Measurements from ENCODE around the gene EXOSC5.

GRCh38 chr19:41392775-41393174 lies 4.4 kb downstream of the EXOSC5 start:
- TF ChIP-seq KLF16 (CRISPR knock-in tag; IDR thresholded peaks at IDR 0.05) (no peak), BCL3 (CRISPR knock-in tag; IDR thresholded peaks at IDR 0.05) (no peak), ZBTB7A (CRISPR knock-in tag; IDR thresholded peaks at IDR 0.05) (no peak), CTCF (CRISPR knock-in tag; IDR thresholded peaks at IDR 0.05) (no peak), TARDBP (CRISPR knock-in tag; IDR thresholded peaks at IDR 0.05) (no peak), SP1 (IDR thresholded peaks at IDR 0.05) (no peak), SP1 (CRISPR knock-in tag; IDR thresholded peaks at IDR 0.05) (no peak), SKIL (CRISPR knock-in tag; IDR thresholded peaks at IDR 0.05; ENCODE audit: borderline replicate concordance) (no peak), DPF2 (CRISPR knock-in tag; IDR thresholded peaks at IDR 0.05; ENCODE audit: borderline replicate concordance, low read depth) (no peak)
